NB4 (cell line): ENCODE results near the gene BRD4.

Experiments used
- POLR2A ChIP-seq: IDR thresholded peaks from 2 replicates; pipeline ENCODE4 v1.6.1; 2011; ENCODE audit warnings: mild to moderate bottlenecking; ENCODE audit not compliant: insufficient read length; ENCODE audit errors: extremely low read depth
- TF ChIP-seq, protein P1 (sequence below): IDR thresholded peaks from one replicate; pipeline ENCODE4 v1.5.1; 2012; ENCODE audit warnings: low read depth, low read length
- TF ChIP-seq, protein P2 (sequence below): IDR thresholded peaks from 2 replicates; pipeline ENCODE4 v1.6.1; 2011; ENCODE audit warnings: low read depth, low read length

DNA sequence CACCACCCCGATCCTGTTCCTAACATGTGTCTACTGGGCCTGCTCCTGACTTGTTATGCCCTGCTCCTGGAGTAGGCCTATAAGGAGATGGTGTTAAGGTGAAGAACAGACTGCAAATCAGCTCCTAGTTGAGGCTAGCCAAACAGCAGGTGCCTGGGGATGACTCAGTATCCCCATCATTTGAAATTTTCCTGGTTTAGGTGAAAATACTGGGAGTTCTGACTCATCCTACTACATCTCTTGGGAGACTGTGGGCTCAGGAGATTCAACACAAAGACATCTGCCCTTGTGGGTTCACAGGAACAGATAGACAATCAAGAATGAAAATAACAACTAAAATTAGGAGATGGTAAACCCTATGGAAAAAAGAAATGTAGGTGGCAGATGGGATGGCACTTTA lies 41.2 kb downstream of the BRD4 start:
- TF ChIP-seq, protein P1, sequence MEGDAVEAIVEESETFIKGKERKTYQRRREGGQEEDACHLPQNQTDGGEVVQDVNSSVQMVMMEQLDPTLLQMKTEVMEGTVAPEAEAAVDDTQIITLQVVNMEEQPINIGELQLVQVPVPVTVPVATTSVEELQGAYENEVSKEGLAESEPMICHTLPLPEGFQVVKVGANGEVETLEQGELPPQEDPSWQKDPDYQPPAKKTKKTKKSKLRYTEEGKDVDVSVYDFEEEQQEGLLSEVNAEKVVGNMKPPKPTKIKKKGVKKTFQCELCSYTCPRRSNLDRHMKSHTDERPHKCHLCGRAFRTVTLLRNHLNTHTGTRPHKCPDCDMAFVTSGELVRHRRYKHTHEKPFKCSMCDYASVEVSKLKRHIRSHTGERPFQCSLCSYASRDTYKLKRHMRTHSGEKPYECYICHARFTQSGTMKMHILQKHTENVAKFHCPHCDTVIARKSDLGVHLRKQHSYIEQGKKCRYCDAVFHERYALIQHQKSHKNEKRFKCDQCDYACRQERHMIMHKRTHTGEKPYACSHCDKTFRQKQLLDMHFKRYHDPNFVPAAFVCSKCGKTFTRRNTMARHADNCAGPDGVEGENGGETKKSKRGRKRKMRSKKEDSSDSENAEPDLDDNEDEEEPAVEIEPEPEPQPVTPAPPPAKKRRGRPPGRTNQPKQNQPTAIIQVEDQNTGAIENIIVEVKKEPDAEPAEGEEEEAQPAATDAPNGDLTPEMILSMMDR = no peak
- TF ChIP-seq, protein P2, sequence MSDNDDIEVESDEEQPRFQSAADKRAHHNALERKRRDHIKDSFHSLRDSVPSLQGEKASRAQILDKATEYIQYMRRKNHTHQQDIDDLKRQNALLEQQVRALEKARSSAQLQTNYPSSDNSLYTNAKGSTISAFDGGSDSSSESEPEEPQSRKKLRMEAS = no peak
- TF ChIP-seq POLR2A = no peak
